ENCODE measurements around the gene CYLD. TPM values are rescaled to one million over a fixed set of nuclear protein-coding genes. Genes with fewer than 3 reads are reported as not detected.

CYLD gene
- total and polyA plus RNA-seq, 10 of the 15 experiments (the other 5 are each of a cell fraction or from before 2014, with no cell fraction given), result 19.2 to 106 (median 46.1) TPM

DNA sequence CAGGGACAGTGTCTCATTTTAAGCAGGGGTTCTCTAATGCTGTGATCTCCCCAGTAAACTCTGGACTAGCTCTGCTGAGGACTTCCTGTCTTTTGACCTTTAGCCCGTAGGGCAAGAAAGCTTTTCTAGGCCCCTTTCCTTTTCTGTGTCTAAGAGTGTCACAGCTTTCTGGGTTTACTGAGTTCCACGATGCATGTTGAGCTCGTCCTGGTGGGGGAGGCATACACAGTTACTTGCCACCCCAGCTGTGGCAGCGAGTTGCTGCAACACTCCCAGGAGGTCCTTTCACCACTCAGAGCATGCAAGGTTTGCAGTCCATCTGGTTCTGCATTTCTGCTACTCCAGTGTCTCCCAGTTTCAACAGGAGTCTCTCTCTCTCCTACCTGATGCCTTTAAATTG is 24.8 kb upstream of the CYLD start:
- Histone ChIP-seq H3K79me2 (ENCODE audit: control insufficient read depth, insufficient read depth, low read length) (no peaks in the 10 kb centered on the region; the same call in 1 of the 2 replicates), H3K9me3 (replicated peaks; ENCODE audit: control insufficient read depth, insufficient read depth, low read length) (no peaks in the 10 kb centered on the region; the same call in 2 of the 3 replicates), H3K27ac (ENCODE audit: control insufficient read depth, insufficient read depth) (no peak overlapping the region), H3K4me3 (no peak overlapping the region), H3K27me3 (replicated peaks in 1 of 2; ENCODE audit: control insufficient read depth in 2 of 2, insufficient read depth in 2 of 2, low read length in 1 of 2) (no peaks in the 10 kb centered on the region), H3K4me2 (ENCODE audit: control insufficient read depth, insufficient read depth) (no peak overlapping the region), H4K20me1 (ENCODE audit: control insufficient read depth, insufficient read depth) (no peaks in the 10 kb centered on the region), H3K36me3 (ENCODE audit: control insufficient read depth in 2 of 2, insufficient read depth in 2 of 2, low read length in 1 of 2) (peaks cover 0 to 4% of the 10 kb centered on the region in 2 experiments; a peak in 2 of 4 replicates), H3K4me1 (ENCODE audit: control insufficient read depth, insufficient read depth, low read length) (peaks cover 10% of the 10 kb centered on the region), H3K9ac (ENCODE audit: control insufficient read depth, insufficient read depth, low read length) (no peak overlapping the region), H2AFZ (ENCODE audit: control insufficient read depth, low read depth, low read length) (no peak overlapping the region)
- ChIA-PET SMC1A (ENCODE audit: uncharacterized antibody, unreplicated experiment) (interaction anchor here (1.1 to 2.6 kb wide), 4 partner anchors 19 to 27 kb away, joined by 3 to 7 read pairs (median 6); no protein-coding TSS in a partner anchor), RAD21 (ENCODE audit: unreplicated experiment) (interaction anchor here (1.0 kb wide), 1 partner anchor 49 kb away, joined by 4 read pairs; no protein-coding TSS in a partner anchor), POLR2A (interaction anchor here (1.2 kb wide), 1 partner anchor 19 kb away, joined by 3 read pairs; no protein-coding TSS in a partner anchor), CTCF (interaction anchor here (0.9 to 1.5 kb wide), 4 partner anchors 18 to 27 kb away, joined by 3 to 4 read pairs (median 3); no protein-coding TSS in a partner anchor)
- ATAC-seq (no peak), DNase-seq (ENCODE audit: low read depth, low spot score) (no peak), FAIRE-seq (no peak)
- intact Hi-C loops (cut with micrococcal nuclease; ENCODE audit: unreplicated experiment) (no loop called here), in situ Hi-C loops (cut with MboI) (no loop called here)
- WGBS (ENCODE audit: insufficient coverage, insufficient replicate concordance, low lambda C conversion rate, missing lambda C conversion rate), result 90% methylated on average over 4 of the region's 4 CpGs
- BruUV-seq (replicated peaks), result no TSS peak
- no peak for TF ChIP-seq SRF (IDR thresholded peaks at IDR 0.05; ENCODE audit: low read depth in 2 of 2, low read length in 2 of 2)
- TF ChIP-seq, protein P1, sequence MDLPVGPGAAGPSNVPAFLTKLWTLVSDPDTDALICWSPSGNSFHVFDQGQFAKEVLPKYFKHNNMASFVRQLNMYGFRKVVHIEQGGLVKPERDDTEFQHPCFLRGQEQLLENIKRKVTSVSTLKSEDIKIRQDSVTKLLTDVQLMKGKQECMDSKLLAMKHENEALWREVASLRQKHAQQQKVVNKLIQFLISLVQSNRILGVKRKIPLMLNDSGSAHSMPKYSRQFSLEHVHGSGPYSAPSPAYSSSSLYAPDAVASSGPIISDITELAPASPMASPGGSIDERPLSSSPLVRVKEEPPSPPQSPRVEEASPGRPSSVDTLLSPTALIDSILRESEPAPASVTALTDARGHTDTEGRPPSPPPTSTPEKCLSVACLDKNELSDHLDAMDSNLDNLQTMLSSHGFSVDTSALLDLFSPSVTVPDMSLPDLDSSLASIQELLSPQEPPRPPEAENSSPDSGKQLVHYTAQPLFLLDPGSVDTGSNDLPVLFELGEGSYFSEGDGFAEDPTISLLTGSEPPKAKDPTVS (IDR thresholded peaks at IDR 0.05; ENCODE audit: low read depth, low read length), result no peak
- no peak for TF ChIP-seq MTA2 (IDR thresholded peaks at IDR 0.05; ENCODE audit: low read depth)
- TF ChIP-seq ZBED1 (IDR thresholded peaks at IDR 0.05; ENCODE audit: borderline replicate concordance), result no peak
- TF ChIP-seq NBN (IDR thresholded peaks at IDR 0.05), result no peak
- no peak for TF ChIP-seq HDAC2 (IDR thresholded peaks at IDR 0.05)
- TF ChIP-seq RB1 (IDR thresholded peaks at IDR 0.05; ENCODE audit: borderline replicate concordance), result no peak
- TF ChIP-seq SMAD1 (IDR thresholded peaks at IDR 0.05; ENCODE audit: low read depth, partially characterized antibody), result no peak
- no peak for TF ChIP-seq ZNF687 (IDR thresholded peaks at IDR 0.05)
- no peak for TF ChIP-seq RFX5 (IDR thresholded peaks at IDR 0.05; ENCODE audit: low read depth, low read length)
- no peak for TF ChIP-seq REST (IDR thresholded peaks at IDR 0.05; ENCODE audit: low read depth, low read length)
- no peak for TF ChIP-seq MEF2B (IDR thresholded peaks at IDR 0.05; ENCODE audit: partially characterized antibody, poor library complexity, severe bottlenecking)
- no peak for TF ChIP-seq RELA (IDR thresholded peaks at IDR 0.05; ENCODE audit: borderline replicate concordance, partially characterized antibody)
- no peak for TF ChIP-seq CREB1 (IDR thresholded peaks at IDR 0.05; ENCODE audit: low read depth)
- TF ChIP-seq TCF12 (IDR thresholded peaks at IDR 0.05; ENCODE audit: low read depth, low read length), result no peak
- no peak for TF ChIP-seq GABPA (IDR thresholded peaks at IDR 0.05; ENCODE audit: low read depth)
- TF ChIP-seq SREBF2 (IDR thresholded peaks at IDR 0.05; ENCODE audit: low read length), result no peak
